Renal cortex interstitium (tissue), 11 donors: ENCODE results near the gene RAB11FIP4. TPM values are rescaled to one million over a fixed set of nuclear protein-coding genes. Genes with fewer than 3 reads are reported as not detected.

ENCODE experiments used
- DNase-seq, 11 donors: peaks; one replicate each; pipeline ENCODE4 v3.0.0-alpha.2; 2013; ENCODE audit warnings: low read depth in 9 of 11, low spot score in 4 of 11; ENCODE audit errors: extremely low read depth in 1 of 11
- polyA plus RNA-seq, 3 donors: library from polyadenylated mRNA; unstranded; fragments of 120-200 nt; gene quantifications; one replicate each; pipeline ENCODE4 v1.2.1, GENCODE V29; 2013; ENCODE audit not compliant: insufficient read length in 3 of 3

RAB11FIP4 gene
- polyA plus RNA-seq, 3 donors, result 14.0 to 14.8 (median 14.2) TPM

- no peak for DNase-seq
These were observed 193.2 kb downstream of the RAB11FIP4 start for GRCh38 chr17:31584438-31585279.

- no peak for DNase-seq
These were observed 193.8 kb downstream of the RAB11FIP4 start for GRCh38 chr17:31585280-31585630.

- DNase-seq, result no peak
These were observed 195.5 kb downstream of the RAB11FIP4 start for GRCh38 chr17:31586946-31587345.

- DNase-seq, result no peak
These were observed 196.0 kb downstream of the RAB11FIP4 start for GRCh38 chr17:31587462-31587861.

Other genes with a start within 250 kb of the RAB11FIP4 start
- gene OMG, start 94.4 kb upstream of the RAB11FIP4 start, polyA plus RNA-seq, result under 1 TPM; 0.11 to 0.17 (median 0.12) TPM
- 1 to 10 TPM; 1.9 to 3.1 (median 2.7) TPM for gene EVI2B, start 77.6 kb upstream of the RAB11FIP4 start, polyA plus RNA-seq
- gene EVI2A, start 70.1 kb upstream of the RAB11FIP4 start, polyA plus RNA-seq, result 1 to 10 TPM; 1.5 to 2.1 (median 1.6) TPM